HG03565 (cell line): ENCODE data around the gene HERC2.
"Not testable (repeated sequence)": the region's sequence is repeated elsewhere in the genome, so short reads cannot be mapped to it uniquely, and the experiment has no call there.

Experiments used
- ATAC-seq: cut with Tn5 transposase; IDR thresholded peaks from one replicate; pipeline ENCODE4 v1.9.1; 2021; ENCODE audit warnings: mild to moderate bottlenecking, moderate library complexity; ENCODE audit not compliant: unreplicated experiment

Gene HERC2

GRCh38 chr15:28182731-28183130, 139.2 kb downstream of the HERC2 start:
- ATAC-seq = no peak

- ATAC-seq = no peak
These were observed 139.8 kb downstream of the HERC2 start for GRCh38 chr15:28182216-28182615.

- ATAC-seq = no peak
These were observed 140.6 kb downstream of the HERC2 start for GRCh38 chr15:28181366-28181765.

- no peak for ATAC-seq
These were observed 142.7 kb downstream of the HERC2 start for GRCh38 chr15:28179270-28179669.

GRCh38 chr15:28178727-28179126, 143.3 kb downstream of the HERC2 start:
- ATAC-seq = no peak

GRCh38 chr15:28178290-28178689, 143.7 kb downstream of the HERC2 start:
- ATAC-seq = no peak

- no peak for ATAC-seq
These were observed 152.6 kb downstream of the HERC2 start for GRCh38 chr15:28169366-28169765.

GRCh38 chr15:28168405-28169121, 153.4 kb downstream of the HERC2 start:
- not testable (repeated sequence) for ATAC-seq

- ATAC-seq = no peak
These were observed 154.9 kb downstream of the HERC2 start for GRCh38 chr15:28167042-28167441.

GRCh38 chr15:28165791-28166190, 156.2 kb downstream of the HERC2 start:
- ATAC-seq = no peak

GRCh38 chr15:28164876-28165275, 157.1 kb downstream of the HERC2 start:
- no peak for ATAC-seq

- no peak for ATAC-seq
These were observed 167.7 kb downstream of the HERC2 start for GRCh38 chr15:28154283-28154682.

GRCh38 chr15:28153492-28154119, 168.4 kb downstream of the HERC2 start:
- no peak for ATAC-seq

- ATAC-seq = not testable (repeated sequence)
These were observed 169.4 kb downstream of the HERC2 start for GRCh38 chr15:28152538-28152923.

GRCh38 chr15:28151864-28152537, 170.0 kb downstream of the HERC2 start:
- ATAC-seq = not testable (repeated sequence)

- no peak for ATAC-seq
These were observed 174.2 kb downstream of the HERC2 start for GRCh38 chr15:28147801-28148200.

- not testable (repeated sequence) for ATAC-seq
These were observed 176.6 kb downstream of the HERC2 start for GRCh38 chr15:28145419-28145818.

- no peak for ATAC-seq
These were observed 181.9 kb downstream of the HERC2 start for GRCh38 chr15:28140062-28140461.

- ATAC-seq = not testable (repeated sequence)
These were observed 184.5 kb downstream of the HERC2 start for GRCh38 chr15:28137408-28138039.

- peak; percentile 99 for ATAC-seq
These were observed 185.6 kb downstream of the HERC2 start for GRCh38 chr15:28136236-28136904.

GRCh38 chr15:28133281-28133680, 188.7 kb downstream of the HERC2 start:
- no peak for ATAC-seq
